PC-3 (cell line): ENCODE data around the gene TMEM132D. TPM values are rescaled to one million over a fixed set of nuclear protein-coding genes. Genes with fewer than 3 reads are reported as not detected.

ENCODE experiments used
- ATAC-seq: fragments of 200-7000 bp; cut with Tn5 transposase; 2 replicates; pipeline ENCODE4 v1.9.1; 2020; ENCODE audit warnings: mild to moderate bottlenecking, moderate library complexity
- BruUV-seq: library from RNA; stranded (reverse); fragments of 400-500 nt; replicated peaks from 2 replicates; lab custom pipeline; 2021; lab: Mats Ljungman, UMichigan
- CTCF ChIA-PET: fragments of 300-600 bp; sonication (Branson Sonifier 250); formaldehyde crosslinking; loops from one replicate; lab custom pipeline; 2022; ENCODE audit warnings: antibody characterized with exemption; lab: Charles Lee
- POLR2A ChIA-PET: fragments of 300-600 bp; sonication (Branson Sonifier 250); formaldehyde crosslinking; loops from one replicate; lab custom pipeline; 2022; ENCODE audit warnings: antibody characterized with exemption; ENCODE audit not compliant: unreplicated experiment; lab: Charles Lee
- DNase-seq: peaks from one replicate; pipeline ENCODE4 v3.0.0-alpha.2; 2015
- H2AFZ ChIP-seq: fragments of 300-600 bp; sonication (generic); 2 replicates; pipeline ENCODE4 v1.6.0; 2016; ENCODE audit warnings: antibody characterized with exemption, low read length
- H3F3A ChIP-seq: fragments of 300-600 bp; sonication (generic); one replicate; pipeline ENCODE4 v1.6.0; 2017; ENCODE audit warnings: antibody characterized with exemption, low read length, control low read depth, mild to moderate bottlenecking; ENCODE audit not compliant: unreplicated experiment
- H3K27ac ChIP-seq: fragments of 300-600 bp; sonication (generic); 2 replicates; pipeline ENCODE4 v1.5.1; 2016; ENCODE audit warnings: mild to moderate bottlenecking, low read length
- H3K27me3 ChIP-seq: fragments of 300-600 bp; sonication (generic); 2 replicates; pipeline ENCODE4 v1.6.1; 2016; ENCODE audit warnings: low read length, mixed read lengths
- H3K36me3 ChIP-seq: fragments of 300-600 bp; sonication (generic); 2 replicates; pipeline ENCODE4 v1.6.1; 2016; ENCODE audit warnings: low read depth, mixed run types, low read length, mixed read lengths
- H3K4me1 ChIP-seq: fragments of 300-600 bp; sonication (generic); 2 replicates; pipeline ENCODE4 v1.5.1; 2016; ENCODE audit warnings: low read length; ENCODE audit not compliant: insufficient read depth
- H3K4me2 ChIP-seq: fragments of 300-600 bp; sonication (generic); 2 replicates; pipeline ENCODE4 v1.6.0; 2016; ENCODE audit warnings: low read length
- H3K4me3 ChIP-seq: fragments of 300-600 bp; sonication (generic); 2 replicates; pipeline ENCODE4 v1.5.1; 2016; ENCODE audit warnings: mild to moderate bottlenecking, low read length, mixed read lengths
- H3K79me2 ChIP-seq: fragments of 300-600 bp; sonication (generic); 2 replicates; pipeline ENCODE4 v1.6.1; 2017; ENCODE audit warnings: low read length, mixed read lengths
- H3K9ac ChIP-seq: fragments of 300-600 bp; sonication (generic); 2 replicates; pipeline ENCODE4 v1.6.0; 2016; ENCODE audit warnings: mild to moderate bottlenecking, low read length
- H3K9me2 ChIP-seq: fragments of 300-600 bp; sonication (generic); replicated peaks from 2 replicates; pipeline ENCODE4 v1.6.1; 2016; ENCODE audit warnings: mixed run types, low read length, mixed read lengths
- H3K9me3 ChIP-seq: fragments of 300-600 bp; sonication (generic); 2 replicates; pipeline ENCODE4 v1.6.1; 2016; ENCODE audit warnings: low read length, mixed read lengths
- H4K20me1 ChIP-seq: fragments of 300-600 bp; sonication (generic); 2 replicates; pipeline ENCODE4 v1.6.1; 2016; ENCODE audit warnings: low read length, mixed read lengths
- EZH2 ChIP-seq: fragments of 300-600 bp; sonication (generic); IDR thresholded peaks from one replicate; pipeline ENCODE4 v1.6.1; 2017; ENCODE audit warnings: antibody characterized with exemption, mild to moderate bottlenecking, low read length; ENCODE audit not compliant: unreplicated experiment
- EZH2phosphoT487 ChIP-seq: fragments of 300-600 bp; sonication (generic); IDR thresholded peaks from 2 replicates; pipeline ENCODE4 v1.6.1; 2018; ENCODE audit warnings: mild to moderate bottlenecking, antibody characterized with exemption, low read length, borderline replicate concordance
- intact Hi-C: fragments of 100-400 bp; cut with micrococcal nuclease; formaldehyde crosslinking; loops from 2 replicates; pipeline ENCODE4 v1.9.0; 2023
- total RNA-seq: library from RNA; depleted of rRNA; stranded (reverse); fragments of >200 nt; gene quantifications from 2 replicates; pipeline ENCODE4 v1.2.3, GENCODE V29; 2014
- TF ChIP-seq, protein P1 (sequence below): fragments of 300-600 bp; sonication (generic); conservative IDR thresholded peaks from 2 replicates; pipeline ENCODE4 v1.5.1; 2017; ENCODE audit warnings: antibody characterized with exemption, low read depth, mild to moderate bottlenecking, low read length

TMEM132D gene
- total RNA-seq, 1 experiment from 2014 or later = not detected

DNA sequence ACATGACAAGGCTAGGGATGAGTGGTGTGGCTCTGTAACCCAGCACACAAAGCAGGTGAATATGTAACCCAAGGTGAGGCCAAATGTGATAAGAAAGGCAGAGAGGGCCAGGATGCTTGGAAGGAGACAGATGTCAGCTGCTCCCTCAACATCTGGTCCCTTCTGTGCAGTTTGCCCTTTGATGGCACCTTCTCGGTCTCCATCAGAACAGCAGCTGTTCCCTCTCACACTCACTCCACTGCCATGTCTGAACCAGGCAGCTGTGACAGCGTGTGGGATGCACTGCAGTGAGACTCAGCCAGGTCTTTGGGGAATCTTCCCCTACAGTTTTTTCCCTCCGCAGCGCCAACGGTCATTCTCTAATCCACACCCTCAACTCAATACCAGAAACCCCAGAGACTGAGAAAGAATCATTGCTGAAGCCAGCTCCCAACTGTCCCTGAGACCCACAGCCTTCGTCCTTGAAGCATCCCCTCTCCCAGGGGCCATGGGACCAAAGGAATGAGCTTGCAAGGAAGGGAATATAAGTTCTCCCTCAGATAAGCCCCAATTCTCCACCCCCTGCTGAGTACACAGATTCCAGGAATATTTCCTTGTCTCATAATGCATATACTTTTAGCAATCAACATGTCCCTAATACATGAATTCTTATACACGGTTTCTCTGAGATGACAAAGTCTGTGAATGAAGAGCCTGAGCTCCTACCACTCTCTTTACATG is 820.5 kb downstream of the TMEM132D start:
- Histone ChIP-seq H3K4me3 (no peak overlapping the region), H4K20me1 (no peaks in the 10 kb centered on the region), H3K9me3 (no peaks in the 10 kb centered on the region), H3K36me3 (no peaks in the 10 kb centered on the region), H2AFZ (no peak overlapping the region), H3K9me2 (no peaks in the 10 kb centered on the region), H3K27ac (no peak overlapping the region), H3K9ac (no peak overlapping the region), H3K79me2 (no peaks in the 10 kb centered on the region), H3F3A (no peaks in the 10 kb centered on the region), H3K27me3 (0 out of 2 replicates have a peak, but pooled peaks cover 3% of the 10 kb centered on the region), H3K4me1 (no peaks in the 10 kb centered on the region), H3K4me2 (no peak overlapping the region)
- no TSS peak for BruUV-seq
- POLR2A ChIA-PET = no interaction called here
- no peak for DNase-seq
- no peak for ATAC-seq
- intact Hi-C loops = no loop called here
- CTCF ChIA-PET = no interaction called here
- TF ChIP-seq, protein P1, sequence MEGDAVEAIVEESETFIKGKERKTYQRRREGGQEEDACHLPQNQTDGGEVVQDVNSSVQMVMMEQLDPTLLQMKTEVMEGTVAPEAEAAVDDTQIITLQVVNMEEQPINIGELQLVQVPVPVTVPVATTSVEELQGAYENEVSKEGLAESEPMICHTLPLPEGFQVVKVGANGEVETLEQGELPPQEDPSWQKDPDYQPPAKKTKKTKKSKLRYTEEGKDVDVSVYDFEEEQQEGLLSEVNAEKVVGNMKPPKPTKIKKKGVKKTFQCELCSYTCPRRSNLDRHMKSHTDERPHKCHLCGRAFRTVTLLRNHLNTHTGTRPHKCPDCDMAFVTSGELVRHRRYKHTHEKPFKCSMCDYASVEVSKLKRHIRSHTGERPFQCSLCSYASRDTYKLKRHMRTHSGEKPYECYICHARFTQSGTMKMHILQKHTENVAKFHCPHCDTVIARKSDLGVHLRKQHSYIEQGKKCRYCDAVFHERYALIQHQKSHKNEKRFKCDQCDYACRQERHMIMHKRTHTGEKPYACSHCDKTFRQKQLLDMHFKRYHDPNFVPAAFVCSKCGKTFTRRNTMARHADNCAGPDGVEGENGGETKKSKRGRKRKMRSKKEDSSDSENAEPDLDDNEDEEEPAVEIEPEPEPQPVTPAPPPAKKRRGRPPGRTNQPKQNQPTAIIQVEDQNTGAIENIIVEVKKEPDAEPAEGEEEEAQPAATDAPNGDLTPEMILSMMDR = no peak
- TF ChIP-seq EZH2 (no peak), EZH2phosphoT487 (no peak)

DNA sequence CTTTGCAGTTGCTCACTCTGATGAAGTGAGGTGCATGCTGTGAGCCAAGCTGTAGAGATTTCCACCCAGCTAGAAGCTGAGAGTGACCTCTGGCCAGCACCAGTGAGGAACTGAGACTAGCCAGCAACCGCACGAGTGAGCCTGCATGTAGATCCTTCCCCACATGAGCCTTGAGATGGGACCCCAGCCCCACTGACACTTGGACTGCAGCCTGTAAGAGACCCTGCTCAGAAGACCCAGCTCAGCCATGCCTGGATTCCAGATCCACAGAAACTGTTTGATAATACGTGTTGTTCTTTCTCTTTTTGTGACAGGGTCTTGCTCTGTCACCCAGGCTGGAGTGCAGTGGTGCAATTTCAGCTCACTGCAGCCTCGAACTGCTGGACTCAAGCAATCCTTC is 821.4 kb downstream of the TMEM132D start:
- no peak for ATAC-seq
- no peak overlapping the region for H3K27ac ChIP-seq
- no peak overlapping the region for H2AFZ ChIP-seq
- intact Hi-C loops = no loop called here
- H4K20me1 ChIP-seq = no peaks in the 10 kb centered on the region
- POLR2A ChIA-PET = no interaction called here
- H3K4me3 ChIP-seq = no peak overlapping the region
- no peak overlapping the region for H3K4me2 ChIP-seq
- H3K9me2 ChIP-seq = no peaks in the 10 kb centered on the region
- H3K27me3 ChIP-seq = 0 out of 2 replicates have a peak, but pooled peaks cover 3% of the 10 kb centered on the region
- no peaks in the 10 kb centered on the region for H3F3A ChIP-seq
- CTCF ChIA-PET = no interaction called here
- no peak overlapping the region for H3K9ac ChIP-seq
- TF ChIP-seq EZH2 = no peak
- TF ChIP-seq, protein P1 = no peak
- no peak for TF ChIP-seq EZH2phosphoT487
- no peaks in the 10 kb centered on the region for H3K4me1 ChIP-seq
- no peaks in the 10 kb centered on the region for H3K36me3 ChIP-seq
- peaks cover 3% of the 10 kb centered on the region; the same call in 1 of the 2 replicates for H3K9me3 ChIP-seq
- H3K79me2 ChIP-seq = no peaks in the 10 kb centered on the region
- no peak for DNase-seq
- BruUV-seq = no TSS peak

DNA sequence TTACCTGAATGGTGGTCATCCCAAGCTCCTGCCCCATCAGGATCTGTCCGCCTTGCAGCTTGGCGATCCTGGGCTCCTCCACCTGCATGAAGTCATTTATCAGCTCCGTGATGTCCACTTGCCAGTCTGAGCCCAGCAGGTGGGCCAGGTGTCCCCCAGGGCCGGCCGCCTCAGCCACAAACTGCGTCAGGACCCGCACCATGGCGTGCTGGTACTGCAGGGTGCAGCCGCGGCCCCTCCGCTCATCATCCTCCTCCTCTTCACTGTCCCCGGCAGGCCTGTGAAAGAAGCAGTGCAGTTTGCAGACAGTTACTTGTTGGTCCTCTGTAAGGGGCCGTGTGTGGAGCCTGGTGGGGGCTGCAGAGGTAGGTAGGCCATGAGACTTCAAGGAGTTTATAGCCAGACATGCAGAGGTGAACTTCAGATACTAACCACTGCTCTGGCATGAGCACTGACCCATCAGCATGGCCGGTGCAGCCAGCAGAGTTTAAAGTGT is 822.0 kb downstream of the TMEM132D start:
- no TSS peak for BruUV-seq

More for the DNA sequence above, 822.0 kb downstream of the TMEM132D start:
- DNase-seq = no peak
- Histone ChIP-seq H3K27me3 (0 out of 2 replicates have a peak, but pooled peaks cover 3% of the 10 kb centered on the region), H3K4me1 (no peaks in the 10 kb centered on the region), H3K4me2 (no peak overlapping the region), H3K9me2 (no peaks in the 10 kb centered on the region), H3K27ac (no peak overlapping the region), H3K9ac (no peak overlapping the region), H3K36me3 (no peaks in the 10 kb centered on the region), H3K9me3 (peaks cover 4% of the 10 kb centered on the region; the same call in 1 of the 2 replicates), H3K4me3 (no peak overlapping the region), H3F3A (no peaks in the 10 kb centered on the region), H3K79me2 (no peaks in the 10 kb centered on the region), H2AFZ (no peak overlapping the region), H4K20me1 (no peaks in the 10 kb centered on the region)
- TF ChIP-seq EZH2 = no peak
- TF ChIP-seq, protein P1 = no peak
- TF ChIP-seq EZH2phosphoT487 = no peak
- intact Hi-C loops = no loop called here
- no peak for ATAC-seq
- CTCF ChIA-PET = no interaction called here
- POLR2A ChIA-PET = no interaction called here
